GM18511 (cell line): ENCODE measurements around the gene TBC1D1.
"Not testable (repeated sequence)": the region's sequence is repeated elsewhere in the genome, so short reads cannot be mapped to it uniquely, and the experiment has no call there.

Source experiments
- ATAC-seq: cut with Tn5 transposase; IDR thresholded peaks from one replicate; pipeline ENCODE4 v1.9.1; 2021; ENCODE audit warnings: mild to moderate bottlenecking, moderate library complexity; ENCODE audit not compliant: unreplicated experiment

TBC1D1 gene

DNA sequence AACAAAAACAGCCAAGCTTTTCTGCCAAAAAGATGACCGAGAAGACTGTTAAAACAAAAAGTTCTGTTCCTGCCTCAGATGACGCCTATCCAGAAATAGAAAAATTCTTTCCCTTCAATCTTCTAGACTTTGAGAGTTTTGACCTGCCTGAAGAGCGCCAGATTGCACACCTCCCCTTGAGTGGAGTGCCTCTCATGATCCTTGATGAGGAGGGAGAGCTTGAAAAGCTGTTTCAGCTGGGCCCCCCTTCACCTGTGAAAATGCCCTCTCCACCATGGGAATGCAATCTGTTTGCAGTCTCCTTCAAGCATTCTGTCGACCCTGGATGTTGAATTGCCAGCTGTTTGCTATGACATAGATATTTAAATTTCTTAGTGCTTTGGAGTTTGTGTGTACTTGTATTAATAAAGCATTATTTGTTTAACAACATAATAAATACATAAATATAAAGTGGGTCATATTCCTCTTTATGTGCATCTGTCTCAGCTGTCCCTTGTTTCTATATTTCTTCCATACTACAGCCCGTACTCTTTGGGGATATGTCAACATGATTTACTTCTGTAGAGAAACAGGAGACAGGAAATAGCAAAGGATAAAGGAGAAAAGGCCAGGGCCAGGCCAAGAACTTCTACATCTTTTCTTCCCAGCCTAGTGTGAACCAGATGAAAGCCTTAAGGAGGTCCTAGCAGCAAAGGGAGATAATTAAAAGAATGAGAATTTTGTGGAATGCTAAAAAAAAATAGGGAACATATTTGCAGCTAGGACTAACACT is 70.0 kb downstream of the TBC1D1 start:
- ATAC-seq = no peak

DNA sequence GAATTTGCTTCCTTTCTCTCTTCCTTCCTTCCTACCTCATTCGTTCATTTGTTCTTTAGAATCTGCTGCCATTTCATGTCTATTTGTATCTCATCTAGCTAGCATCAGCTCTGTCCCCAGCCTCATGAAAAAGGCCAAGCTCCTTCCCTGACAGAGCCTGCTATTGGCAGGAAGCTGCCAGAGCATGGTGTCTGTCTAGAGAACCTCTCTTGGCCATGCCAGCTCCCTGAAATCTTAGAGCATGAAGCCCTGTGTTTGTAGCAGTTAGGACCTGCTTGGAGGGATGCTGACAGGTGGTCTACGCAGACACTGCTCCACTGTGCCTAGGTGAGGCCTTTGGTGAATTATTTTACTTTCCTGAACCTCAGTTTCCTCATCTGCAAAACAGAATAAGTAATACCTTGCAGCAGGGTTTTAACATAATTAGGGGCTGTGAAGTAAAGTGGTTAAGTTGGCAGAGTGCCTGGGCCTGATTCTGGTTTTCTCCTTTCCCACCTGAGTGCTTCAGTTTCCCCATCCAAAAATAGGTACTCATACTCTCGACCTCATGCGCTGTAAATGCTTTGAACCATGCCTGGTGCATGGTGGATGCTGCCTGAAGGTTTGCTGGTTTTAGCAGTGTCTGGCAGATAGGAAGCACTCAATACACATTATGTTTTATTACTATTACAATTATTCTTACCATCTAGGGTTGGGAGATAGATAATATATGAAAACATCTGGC is 74.0 kb downstream of the TBC1D1 start:
- ATAC-seq = peak; percentile 84

DNA sequence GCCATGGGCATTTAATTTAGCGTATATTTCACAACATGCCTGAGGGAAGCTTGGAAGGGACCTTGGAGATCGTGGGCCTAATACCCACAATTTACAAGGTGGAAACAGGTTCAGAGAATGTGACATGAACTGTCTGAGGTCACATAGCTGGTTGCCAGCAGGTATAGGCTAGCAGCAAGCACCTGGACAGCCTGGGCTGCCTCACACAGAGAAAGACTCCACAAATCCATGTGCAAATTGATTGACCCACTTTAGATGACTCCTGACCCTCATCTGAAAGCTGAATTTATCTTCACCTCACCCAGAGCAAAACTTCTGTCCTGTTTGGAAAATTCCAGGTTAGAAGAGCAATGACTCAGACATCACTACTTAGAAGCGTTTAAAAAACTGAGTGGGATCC is 75.2 kb downstream of the TBC1D1 start:
- ATAC-seq = no peak

DNA sequence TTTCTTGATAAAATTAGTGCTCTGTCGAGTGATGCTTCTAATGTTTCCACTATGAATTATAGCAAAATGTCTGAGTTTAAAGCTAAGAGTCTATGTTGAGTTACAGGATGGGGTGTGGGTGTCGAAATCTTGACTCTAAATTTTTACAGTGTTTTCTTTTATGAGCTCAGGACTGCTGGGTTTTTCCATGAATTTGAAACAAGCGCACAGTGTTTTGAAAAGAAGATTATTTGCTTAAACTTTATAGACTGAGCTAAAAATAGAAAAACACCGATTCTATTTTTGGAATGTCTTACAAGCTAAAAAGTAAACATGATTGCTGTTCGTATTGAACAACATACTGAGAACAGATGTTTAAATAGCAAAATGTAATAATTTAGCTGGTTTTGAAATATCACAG is 76.9 kb downstream of the TBC1D1 start:
- no peak for ATAC-seq

DNA sequence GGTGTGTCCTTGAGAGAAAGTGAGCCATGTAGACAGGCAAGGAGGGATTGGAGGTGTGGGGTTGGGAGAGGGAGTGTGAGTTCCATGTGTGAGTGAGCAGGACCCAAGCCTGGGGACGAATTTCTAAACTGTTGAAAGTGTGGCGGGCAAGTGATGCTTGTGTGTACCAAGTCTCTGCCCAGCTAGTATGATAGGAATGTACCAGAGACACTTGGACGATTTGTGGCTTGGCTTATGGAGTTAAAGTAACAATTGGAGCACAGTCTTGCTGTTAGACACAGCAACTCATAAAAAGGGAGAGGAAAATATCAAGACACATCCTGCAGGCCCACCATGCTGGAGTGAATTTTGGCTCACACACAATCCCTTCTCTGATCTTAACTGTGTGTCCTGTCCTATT is 77.9 kb downstream of the TBC1D1 start:
- no peak for ATAC-seq

DNA sequence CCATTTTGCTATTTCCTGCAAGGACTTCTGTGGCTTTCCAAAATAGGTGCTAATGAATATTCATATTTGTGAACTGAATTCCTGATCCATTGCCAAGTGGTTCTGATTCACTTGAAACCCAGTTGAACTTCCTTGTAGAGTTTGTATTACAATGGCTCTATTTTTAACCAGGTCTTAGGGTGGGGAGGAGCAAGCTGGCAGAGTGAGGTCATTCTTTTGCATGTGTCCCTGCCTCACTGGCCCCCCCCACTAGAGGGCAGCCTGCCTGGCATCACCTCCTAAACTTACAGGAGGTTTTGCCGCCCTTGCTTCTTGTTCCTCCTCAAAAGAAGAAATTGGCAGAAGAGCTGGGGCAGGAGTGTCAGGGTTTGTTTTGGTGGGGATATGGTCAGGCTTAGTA is 79.8 kb downstream of the TBC1D1 start:
- ATAC-seq = peak; percentile 58

DNA sequence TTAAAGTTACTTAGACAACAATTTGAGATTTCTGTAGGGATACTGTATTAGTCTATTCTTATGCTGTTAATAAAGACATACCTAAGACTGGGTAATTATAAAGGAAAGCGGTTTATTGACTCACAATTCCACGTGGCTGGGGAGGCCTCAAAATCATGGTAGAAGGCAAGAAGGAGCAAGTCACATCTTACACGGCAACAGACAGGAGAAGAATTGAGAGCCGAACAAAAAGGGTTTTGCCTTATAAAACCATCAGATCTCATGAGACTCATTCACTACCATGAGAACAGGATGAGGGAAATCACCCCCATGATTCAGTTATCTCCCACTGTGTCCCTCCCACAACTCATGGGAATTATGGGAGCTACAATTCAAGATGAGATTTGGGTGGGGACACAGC is 80.3 kb downstream of the TBC1D1 start:
- no peak for ATAC-seq

DNA sequence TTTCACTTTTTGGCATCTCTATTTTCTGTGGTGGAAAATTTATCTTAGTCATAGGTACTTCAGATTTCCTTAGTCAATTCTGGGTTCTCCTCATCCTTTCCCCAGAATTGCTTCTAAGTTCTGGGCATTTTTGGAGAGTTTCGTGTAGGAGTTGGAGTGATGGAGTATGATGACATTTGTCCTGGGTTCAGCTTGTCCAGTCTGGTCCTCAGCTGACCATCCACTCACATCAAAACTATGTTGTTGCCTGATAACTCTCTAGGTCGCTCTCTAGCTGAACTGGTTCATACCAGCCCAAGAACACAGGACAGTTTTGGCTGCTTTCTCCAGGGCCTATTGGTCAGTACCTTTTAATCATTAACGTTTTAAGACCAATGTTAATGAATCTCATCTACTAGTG is 82.6 kb downstream of the TBC1D1 start:
- no peak for ATAC-seq

DNA sequence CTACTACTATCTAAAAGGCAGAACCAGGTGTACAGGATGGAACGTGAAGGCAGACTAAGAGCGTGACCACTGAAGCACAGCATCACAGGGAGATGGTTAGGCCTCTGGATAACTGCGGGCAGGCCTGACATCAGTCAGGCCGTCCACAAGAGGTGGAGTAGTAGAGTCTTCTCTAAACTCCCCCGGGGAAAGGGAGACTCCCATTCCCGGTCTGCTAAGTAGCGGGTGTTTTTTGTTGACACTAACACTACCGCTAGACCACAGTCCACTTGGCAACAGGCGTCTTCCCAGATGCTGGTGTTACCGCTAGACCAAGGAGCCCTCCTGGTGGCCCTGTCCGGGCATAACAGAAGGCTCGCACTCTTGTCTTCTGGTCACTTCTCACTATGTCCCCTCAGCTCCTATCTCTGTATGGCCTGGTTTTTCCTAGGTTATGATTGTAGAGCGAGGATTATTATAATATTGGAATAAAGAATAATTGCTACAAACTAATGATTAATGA is 84.5 kb downstream of the TBC1D1 start:
- not testable (repeated sequence) for ATAC-seq

DNA sequence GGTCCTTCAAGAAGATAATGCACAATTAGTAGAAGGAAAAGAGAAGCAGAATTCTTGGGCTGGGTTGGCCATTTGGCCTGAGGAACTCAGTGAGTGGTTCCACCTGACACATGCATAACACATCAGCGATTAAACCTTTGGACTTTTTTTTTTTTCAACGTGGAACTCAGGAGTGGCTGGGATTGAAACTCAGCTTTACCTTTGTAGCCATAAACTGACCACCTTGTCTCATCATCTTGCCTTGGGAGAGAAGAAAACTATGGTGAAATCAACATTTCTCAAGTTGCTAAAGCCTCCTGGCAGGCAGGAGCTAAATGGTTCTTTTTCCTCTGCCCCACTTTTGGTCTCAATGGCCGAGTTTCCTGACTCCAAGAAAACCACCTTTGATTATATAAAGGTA is 85.6 kb downstream of the TBC1D1 start:
- no peak for ATAC-seq

DNA sequence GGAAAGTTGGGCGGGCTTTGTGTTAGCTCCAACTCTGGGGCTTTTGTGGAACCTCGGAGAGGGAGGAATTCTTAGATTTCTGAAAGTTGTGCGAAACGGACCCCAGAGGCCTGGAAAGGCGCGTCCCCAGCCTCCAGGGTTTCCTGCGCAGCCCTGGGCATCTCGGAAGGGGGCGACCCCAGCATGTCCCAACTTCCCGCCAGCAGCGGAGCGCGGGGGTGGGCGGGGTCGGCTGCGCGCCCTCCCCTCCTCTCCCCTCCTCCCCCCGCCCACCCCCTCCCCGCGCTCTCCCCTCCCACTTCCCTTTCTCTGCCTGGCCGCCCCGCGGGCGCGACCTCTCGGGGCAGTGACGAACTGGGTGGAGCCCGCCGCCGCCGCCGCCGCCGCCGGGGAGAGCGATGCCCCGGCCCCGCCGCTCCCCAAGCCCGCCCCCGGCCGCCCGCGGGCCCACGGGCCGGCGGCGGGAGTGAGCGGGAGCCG is 86.1 kb downstream of the TBC1D1 start:
- ATAC-seq = peak; percentile 82

DNA sequence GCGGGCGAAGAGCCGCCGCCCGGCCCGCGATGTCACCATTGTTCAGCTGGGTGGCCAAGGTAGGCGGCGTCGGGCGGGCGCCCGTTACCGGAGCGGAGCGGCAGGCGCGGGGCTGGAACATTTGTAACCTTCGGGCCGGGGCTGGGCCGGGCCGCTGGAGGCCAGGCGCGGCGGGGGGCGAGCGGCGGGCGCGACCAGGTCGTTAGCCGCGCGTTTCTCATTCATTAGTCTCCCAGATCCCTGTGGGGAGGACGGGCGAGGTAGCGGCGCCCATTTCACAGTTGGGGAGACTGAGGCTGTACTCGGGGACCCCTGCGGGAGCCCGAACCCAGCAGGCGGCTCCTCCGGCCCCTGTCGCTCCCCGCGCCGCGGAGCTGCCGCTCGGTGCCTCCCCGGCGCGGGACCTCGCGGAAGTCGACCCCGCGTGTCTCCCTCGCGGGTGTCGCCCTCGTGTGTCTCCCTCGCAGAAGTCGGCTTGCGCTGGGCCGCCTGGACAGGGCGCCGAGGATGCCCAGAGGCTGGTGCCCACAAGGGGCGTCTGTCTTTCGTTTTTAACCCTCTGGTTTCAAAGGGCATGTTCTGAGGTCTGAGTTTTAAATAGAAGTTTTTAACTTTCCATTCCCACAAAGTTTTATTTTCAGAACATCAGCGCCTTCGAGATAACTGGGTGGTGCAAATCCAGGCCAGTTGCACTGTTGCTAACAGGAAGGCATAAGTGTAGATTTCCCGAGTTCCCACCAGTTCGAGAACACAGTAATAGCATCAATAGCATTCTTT is 86.8 kb downstream of the TBC1D1 start:
- ATAC-seq = peak; percentile 73

DNA sequence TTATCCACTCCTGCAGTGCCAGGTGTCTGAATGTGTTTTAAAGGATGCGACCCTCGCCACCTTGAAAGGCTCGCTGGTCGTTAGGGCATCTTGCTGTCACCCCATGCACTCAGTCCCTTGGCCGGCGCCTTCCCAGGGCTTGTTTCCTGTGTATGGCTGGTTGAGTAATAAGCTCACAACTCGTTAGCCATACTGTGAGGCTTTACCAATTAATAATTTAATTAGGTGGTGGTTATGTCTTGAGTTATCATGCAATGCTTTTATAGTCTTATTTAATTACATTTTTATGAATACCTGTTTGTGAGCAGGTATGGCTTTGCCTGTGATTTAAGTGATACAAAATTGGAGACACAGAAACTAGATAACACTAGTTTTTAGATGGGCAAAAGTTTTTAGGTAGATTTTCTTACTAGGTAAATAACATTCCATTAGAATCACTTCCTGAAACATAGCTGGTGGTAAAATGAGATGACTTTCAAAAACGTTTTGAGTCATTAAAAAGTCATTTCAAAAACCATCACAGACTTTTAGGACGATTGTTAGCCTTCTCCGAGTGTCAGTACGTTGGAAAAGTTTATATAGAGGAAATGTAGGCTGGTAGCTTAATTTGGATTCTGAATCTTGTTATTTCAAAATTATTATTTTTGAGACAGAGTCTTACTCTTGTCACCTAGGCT is 87.5 kb downstream of the TBC1D1 start:
- peak; percentile 38 for ATAC-seq

DNA sequence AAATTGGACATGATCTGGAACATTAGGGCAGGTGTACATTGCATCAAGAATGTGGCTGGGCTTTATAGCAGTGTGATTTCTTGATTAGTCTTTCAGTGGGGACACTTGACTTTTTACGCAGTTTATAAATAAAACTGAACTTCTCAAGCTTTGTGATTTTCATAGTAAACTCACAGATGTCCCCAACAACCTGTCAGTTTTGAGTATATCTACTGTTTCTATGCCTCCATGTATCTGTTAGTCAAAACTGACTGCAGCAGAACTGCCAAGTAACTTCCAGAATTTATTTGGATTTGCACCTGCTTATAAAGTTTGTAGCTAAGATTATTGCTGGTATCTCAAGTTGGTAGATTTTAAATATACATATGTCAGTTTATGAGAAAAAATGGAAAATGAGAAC is 89.4 kb downstream of the TBC1D1 start:
- ATAC-seq = no peak

DNA sequence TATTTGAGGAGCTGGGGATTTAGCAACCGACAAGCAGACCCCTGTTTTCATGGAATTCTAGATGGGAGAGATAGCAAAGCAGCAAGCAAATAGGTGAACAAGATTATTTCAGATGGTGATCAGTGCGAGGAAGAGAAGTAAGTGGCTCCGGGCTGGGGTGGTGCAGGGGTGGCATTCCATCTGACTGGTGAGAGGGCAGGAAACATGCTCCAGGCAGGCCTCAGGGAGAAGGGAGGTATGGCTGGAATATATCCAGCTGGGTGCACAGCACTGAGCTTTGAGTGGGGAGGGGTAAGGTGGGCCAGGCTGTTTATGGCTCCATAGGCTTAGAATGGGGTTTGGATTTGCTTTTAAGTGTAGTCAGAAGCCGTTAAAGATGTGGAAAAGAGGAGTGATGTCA is 90.5 kb downstream of the TBC1D1 start:
- ATAC-seq = no peak

DNA sequence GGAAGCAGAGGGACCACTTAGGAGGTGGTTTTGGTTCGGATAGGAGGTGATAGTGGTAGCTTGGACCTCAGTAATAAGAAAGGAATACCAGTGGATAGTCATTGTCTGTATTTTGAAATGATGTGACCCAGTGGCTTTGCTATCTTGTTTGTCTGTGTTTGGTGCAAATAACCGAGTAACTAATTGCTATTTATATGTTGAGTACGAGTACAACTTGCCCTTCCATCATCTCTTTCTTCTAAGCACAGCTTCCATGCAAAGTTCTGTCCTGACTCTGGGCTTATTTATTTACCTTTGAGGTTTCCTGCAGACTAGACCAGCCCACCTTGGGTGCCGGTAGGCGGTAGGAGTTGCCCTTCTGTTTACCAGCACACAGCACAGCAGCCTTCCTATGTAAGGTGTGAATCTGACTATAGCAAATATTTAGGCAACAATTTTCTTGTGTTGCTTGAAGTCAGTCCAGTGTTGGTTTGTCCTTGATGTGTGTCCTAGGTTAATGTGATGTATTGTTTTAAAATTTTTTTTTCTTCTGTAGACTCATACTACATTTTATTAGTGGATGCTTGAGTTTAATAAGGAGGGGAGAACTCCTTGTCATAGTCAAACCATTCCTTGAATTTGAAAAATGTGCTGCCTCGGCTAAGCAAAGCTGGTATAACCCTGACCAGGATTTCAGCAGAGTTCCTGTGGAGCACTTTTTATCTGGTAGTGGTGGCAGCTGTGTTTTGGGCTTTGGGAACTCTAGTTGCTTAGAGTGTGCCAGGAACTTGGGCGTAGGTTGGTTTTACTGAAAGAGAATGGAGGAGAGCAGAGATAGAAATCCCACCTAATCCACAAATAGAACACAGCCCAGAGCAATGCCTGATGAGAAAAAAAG is 91.2 kb downstream of the TBC1D1 start:
- ATAC-seq = no peak

DNA sequence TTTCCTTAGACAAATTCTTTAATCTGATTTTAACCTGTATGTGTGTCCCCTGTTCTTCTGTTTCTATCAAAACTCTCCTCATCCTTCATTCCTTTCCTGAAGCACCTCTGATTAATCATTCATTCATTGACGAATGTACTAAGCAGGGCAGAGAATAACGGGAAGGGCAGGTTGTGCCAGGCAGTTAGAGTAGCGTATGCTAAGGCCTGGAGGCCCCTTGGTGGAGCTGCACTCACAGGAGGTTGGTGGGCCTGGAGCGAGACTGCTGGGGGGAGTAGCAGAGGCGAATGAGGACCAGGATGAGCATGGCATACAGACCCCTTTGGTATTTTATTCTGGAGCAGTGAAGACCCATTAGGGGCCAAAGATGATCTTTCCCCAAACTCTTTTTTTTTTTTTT is 91.9 kb downstream of the TBC1D1 start:
- no peak for ATAC-seq

DNA sequence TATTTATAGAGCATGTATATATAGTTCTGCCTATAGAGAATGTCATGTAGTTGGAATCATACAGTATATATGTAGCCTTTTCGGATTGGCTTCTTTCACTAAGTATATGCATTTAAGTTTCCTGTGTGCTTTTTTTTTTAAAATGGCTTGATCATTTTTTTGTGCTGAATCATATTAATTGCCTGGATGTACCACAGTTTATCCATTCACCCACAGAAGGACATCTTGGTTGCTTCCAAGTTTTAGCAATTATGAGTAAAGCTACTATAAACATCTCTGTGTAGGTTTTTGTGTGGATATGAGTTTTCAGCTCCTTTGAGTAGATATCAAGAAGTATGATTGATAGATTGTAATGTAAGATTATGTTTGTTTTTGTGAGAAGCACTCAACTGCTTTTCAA is 93.1 kb downstream of the TBC1D1 start:
- no peak for ATAC-seq

DNA sequence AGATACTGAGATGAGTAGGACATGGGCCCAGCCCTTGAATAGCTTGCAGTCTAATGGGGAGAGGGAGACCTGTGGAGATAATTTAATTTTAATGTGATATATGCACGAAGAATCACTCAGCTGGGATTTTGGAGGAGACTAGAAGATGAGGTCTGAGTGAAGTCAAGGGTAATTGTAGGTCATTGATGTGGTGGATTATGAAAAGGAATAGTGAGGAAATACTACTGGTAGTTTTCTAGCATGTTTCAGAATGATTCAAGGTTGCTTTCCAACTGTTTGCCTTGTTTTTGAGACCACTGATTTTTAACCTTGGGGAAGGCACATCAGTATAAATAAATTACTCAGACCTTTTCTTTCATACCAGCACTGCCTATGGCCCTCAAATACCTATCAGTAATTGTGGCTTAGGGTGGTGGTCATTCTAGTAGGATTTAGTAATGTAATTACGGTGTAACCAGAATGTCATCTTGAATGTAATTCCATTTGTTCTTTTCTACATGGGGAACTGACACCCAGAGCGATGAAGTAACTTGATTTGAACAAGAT is 94.9 kb downstream of the TBC1D1 start:
- no peak for ATAC-seq

DNA sequence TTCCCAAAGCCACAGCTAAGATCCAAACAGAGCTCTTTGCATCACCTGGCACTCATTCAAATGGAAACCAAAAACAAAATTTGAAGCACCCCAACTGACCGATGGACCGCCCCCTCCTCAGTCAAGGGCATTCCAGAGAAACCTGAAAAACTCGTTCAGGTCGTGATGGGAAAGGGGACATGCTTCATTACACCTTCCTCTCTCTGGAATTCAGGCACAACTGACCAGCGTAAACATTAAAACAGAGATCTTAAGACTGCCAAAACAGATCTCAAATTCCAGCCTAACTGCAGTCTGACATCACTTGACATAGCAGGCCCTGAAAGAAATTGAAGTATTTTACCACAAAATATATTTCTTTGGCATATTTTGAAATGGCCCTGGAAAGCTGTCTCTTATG is 97.8 kb downstream of the TBC1D1 start:
- no peak for ATAC-seq
